Camera-type eye (tissue), 1 donor: ENCODE results near the gene REST. TPM values are rescaled to one million over a fixed set of nuclear protein-coding genes. Genes with fewer than 3 reads are reported as not detected.

Experiments used
- total RNA-seq: library from RNA; depleted of rRNA; stranded (reverse); fragments of >200 nt; gene quantifications from one replicate; pipeline ENCODE4 v1.2.3, GENCODE V29; 2014

The REST gene, protein sequence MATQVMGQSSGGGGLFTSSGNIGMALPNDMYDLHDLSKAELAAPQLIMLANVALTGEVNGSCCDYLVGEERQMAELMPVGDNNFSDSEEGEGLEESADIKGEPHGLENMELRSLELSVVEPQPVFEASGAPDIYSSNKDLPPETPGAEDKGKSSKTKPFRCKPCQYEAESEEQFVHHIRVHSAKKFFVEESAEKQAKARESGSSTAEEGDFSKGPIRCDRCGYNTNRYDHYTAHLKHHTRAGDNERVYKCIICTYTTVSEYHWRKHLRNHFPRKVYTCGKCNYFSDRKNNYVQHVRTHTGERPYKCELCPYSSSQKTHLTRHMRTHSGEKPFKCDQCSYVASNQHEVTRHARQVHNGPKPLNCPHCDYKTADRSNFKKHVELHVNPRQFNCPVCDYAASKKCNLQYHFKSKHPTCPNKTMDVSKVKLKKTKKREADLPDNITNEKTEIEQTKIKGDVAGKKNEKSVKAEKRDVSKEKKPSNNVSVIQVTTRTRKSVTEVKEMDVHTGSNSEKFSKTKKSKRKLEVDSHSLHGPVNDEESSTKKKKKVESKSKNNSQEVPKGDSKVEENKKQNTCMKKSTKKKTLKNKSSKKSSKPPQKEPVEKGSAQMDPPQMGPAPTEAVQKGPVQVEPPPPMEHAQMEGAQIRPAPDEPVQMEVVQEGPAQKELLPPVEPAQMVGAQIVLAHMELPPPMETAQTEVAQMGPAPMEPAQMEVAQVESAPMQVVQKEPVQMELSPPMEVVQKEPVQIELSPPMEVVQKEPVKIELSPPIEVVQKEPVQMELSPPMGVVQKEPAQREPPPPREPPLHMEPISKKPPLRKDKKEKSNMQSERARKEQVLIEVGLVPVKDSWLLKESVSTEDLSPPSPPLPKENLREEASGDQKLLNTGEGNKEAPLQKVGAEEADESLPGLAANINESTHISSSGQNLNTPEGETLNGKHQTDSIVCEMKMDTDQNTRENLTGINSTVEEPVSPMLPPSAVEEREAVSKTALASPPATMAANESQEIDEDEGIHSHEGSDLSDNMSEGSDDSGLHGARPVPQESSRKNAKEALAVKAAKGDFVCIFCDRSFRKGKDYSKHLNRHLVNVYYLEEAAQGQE
- total RNA-seq: 53.6 TPM

DNA sequence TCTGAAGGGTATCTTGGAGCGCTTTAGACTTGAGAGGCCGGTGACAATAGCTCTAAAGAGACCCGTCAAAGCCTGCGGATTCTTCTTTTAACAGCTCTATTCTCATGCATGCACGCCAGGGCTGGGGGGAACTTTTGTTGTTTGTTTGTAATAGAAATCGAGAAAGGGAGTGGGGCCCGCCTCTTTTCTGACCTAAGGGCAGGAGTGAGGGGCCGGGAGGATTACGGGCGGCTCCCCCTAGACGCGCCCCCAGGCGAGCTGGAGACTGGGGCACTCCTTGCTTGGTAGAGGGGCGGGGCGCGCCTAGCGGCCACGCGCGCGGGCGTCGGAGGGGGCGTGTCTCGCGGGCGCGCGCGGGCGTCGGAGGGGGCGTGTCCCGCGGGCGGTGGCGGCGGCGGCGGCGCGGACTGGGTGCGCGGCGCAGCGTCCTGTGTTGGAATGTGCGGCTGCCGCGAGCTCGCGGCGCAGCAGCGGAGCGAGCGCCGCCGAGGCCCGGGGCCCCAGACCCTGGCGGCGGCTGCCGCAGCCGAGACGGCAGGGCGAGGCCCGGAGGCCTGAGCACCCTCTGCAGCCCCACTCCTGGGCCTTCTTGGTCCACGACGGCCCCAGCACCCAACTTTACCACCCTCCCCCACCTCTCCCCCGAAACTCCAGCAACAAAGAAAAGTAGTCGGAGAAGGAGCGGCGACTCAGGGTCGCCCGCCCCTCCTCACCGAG is at the start of gene REST:
REST (plus strand) TSS at position 412 of the 717 bp plus-strand sequence. CDS start 2,739 bp downstream, outside the sequence.

DNA sequence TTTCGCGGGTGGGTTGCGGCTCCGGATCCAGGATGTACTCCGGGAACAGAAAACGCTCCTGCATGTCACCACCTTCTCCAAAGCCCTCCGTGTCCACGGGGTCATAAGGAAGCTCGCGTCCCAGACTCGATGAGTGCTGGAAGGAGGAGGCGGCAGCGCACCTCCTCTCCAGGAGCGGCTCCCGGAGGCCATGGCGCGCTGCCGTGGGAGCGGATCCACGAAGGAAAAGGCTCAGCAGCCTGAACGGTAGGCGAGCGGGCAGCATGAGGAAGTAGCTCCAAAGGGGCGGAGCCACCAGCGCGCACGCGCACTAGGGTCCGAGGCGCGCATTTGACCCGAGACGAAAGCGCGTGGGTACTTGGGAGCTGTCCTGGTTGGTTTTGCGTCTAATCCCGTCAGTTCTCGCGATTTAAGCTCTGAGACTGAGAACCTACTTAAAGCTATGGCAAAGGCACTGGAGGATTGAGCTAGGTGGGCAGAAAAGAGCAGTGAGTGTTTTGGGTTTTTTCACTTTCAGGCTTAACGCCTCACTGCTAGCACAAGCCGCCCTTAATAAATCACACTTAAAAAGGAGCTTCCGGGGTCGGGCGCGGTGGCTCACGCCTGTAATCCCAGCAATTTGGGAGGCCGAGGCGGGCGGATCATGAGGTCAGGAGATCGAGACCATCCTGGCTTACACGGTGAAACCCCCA is 69.8 kb downstream of the REST start, which contains the start of gene NOA1:
NOA1 (minus strand) TSS at position 286 of the 692 bp plus-strand sequence; CDS start at position 265, 21 bp downstream.

DNA sequence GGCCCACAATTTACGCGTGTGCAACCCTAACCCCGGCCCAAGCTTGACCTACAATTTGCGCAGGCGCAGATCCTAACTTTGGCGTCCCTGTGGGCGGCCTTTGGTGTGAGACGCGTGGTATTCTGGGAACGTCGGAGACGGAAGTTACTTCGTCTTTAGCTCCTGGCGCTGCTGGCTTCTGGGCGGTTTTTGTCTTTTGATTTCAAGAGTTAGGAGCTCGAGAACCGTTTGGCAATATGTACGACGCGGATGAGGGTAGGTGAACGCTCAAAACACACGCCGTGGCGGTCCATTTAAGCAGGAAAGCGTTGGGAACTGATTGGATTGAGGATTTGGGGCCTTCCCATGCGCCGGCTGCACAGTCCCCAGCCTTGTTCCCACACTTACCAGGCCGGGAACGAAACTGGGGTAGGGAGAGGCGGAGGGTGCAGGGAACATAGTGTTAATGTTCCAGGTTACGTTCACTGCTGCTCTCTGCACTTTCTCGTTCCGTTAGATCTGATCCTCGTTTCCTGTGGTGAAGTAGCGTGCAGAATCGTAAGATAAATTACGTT is 71.1 kb downstream of the REST start, which contains the start of gene POLR2B:
POLR2B (plus strand) TSS at position 147 of the 554 bp plus-strand sequence; CDS start at position 237, 90 bp downstream.

Other genes starting within 250 kb of the REST start
- gene HOPX, start 226.6 kb upstream of the REST start, total RNA-seq: 26.4 TPM
- not detected for gene SPINK2, start 86.2 kb upstream of the REST start, total RNA-seq
- gene NOA1, start 69.7 kb downstream of the REST start, total RNA-seq: 20.5 TPM
- gene POLR2B, start 71.0 kb downstream of the REST start, total RNA-seq: 149 TPM
- gene IGFBP7, start 202.5 kb downstream of the REST start, total RNA-seq: 290 TPM